ENCODE results near the gene CHCHD3. TPM values are rescaled to one million over a fixed set of nuclear protein-coding genes. Genes with fewer than 3 reads are reported as not detected.
A peak's percentile ranks its signal among the peaks of the same experiment; 100 is the strongest.

The CHCHD3 gene
- total and polyA plus RNA-seq, 2 donors (not counting 1 experiment from before 2014, with no cell fraction given): 80.8 to 94.0 TPM

DNA sequence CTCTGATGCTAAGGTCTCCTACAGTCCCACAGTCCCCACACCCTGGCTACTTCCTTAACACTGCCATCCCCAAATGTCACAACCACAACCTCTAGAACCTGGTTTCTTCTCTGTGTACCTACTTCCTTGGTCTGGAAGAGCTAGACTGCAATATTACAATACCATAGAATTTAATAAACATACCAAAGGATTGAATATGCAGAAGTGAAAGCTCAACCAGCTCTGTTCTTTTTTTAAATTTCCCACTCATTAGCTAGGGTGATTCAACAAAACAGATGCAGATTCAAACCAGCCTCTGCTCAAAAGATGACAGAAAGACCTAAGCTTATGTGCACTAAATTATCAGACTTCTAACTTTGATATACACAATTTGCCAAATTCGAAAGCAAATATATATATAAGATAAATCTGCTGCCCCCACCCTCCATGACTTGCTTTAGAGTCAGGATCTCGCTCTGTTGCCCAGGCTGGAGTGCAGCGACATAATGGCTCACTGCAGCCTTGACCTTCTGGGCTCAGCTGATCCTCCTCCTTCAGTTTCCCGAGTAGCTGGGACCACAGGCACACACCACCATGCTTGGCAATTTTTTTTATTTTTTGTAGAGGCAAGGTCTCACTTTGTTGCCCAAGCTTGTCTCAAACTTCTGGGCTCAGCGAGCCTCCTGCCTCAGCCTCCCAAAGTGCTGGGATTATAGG is 212.6 kb downstream of the CHCHD3 start:
- Histone ChIP-seq H4K20me1 (ENCODE audit: control insufficient read depth, extremely low read depth, insufficient read depth, low read length) (no peaks in the 10 kb centered on the region), H3K4me2 (ENCODE audit: extremely low read depth, insufficient read depth, low read length) (no peak overlapping the region)
- no peak for DNase-seq (ENCODE audit: low read depth in 2 of 2)

GRCh38 chr7:132866551-132866950 is 215.3 kb downstream of the CHCHD3 start:
- no peak for DNase-seq (ENCODE audit: low read depth in 2 of 2)

More for the DNA sequence above, 212.6 kb downstream of the CHCHD3 start:
- H3K4me3 ChIP-seq (replicated peaks in 1 of 4; ENCODE audit: control extremely low read depth in 1 of 4, insufficient read depth in 1 of 4, low read depth in 3 of 4, low read length in 4 of 4): no peak overlapping the region
- no peaks in the 10 kb centered on the region for H3K9me3 ChIP-seq (ENCODE audit: control insufficient read depth, insufficient read depth, low read depth, low read length)
- H3K27ac ChIP-seq (ENCODE audit: insufficient read depth, low read length): no peak overlapping the region
- no peaks in the 10 kb centered on the region for H3K36me3 ChIP-seq (ENCODE audit: control insufficient read depth, insufficient read depth, low read length)
- TF ChIP-seq EZH2 (IDR thresholded peaks at IDR 0.05; ENCODE audit: low read length, missing control alignments): no peak
- no peak for TF ChIP-seq CTCF (conservative IDR thresholded peaks at IDR 0.05 in 1 of 2, IDR thresholded peaks at IDR 0.05 in 1 of 2; ENCODE audit: low read depth in 1 of 2, low read length in 2 of 2)
- no peaks in the 10 kb centered on the region for H3K79me2 ChIP-seq (ENCODE audit: control insufficient read depth, insufficient read depth, low read length)
- H3K4me1 ChIP-seq (ENCODE audit: control insufficient read depth, extremely low read depth, insufficient read depth, low read length): no peaks in the 10 kb centered on the region
- no peaks in the 10 kb centered on the region for H3K27me3 ChIP-seq (ENCODE audit: control insufficient read depth, insufficient read depth, low read length)
- H2AFZ ChIP-seq (ENCODE audit: low read length): no peak overlapping the region
- H3K9ac ChIP-seq (ENCODE audit: insufficient read depth, low read length): no peak overlapping the region

GRCh38 chr7:132866144-132866531 is 215.8 kb downstream of the CHCHD3 start:
- Histone ChIP-seq H2AFZ (ENCODE audit: low read length) (no peak overlapping the region), H3K4me1 (ENCODE audit: control insufficient read depth, extremely low read depth, insufficient read depth, low read length) (no peaks in the 10 kb centered on the region), H4K20me1 (ENCODE audit: control insufficient read depth, extremely low read depth, insufficient read depth, low read length) (no peaks in the 10 kb centered on the region), H3K9me3 (ENCODE audit: control insufficient read depth, insufficient read depth, low read depth, low read length) (no peaks in the 10 kb centered on the region), H3K79me2 (ENCODE audit: control insufficient read depth, insufficient read depth, low read length) (no peaks in the 10 kb centered on the region), H3K9ac (ENCODE audit: insufficient read depth, low read length) (no peak overlapping the region), H3K36me3 (ENCODE audit: control insufficient read depth, insufficient read depth, low read length) (no peaks in the 10 kb centered on the region), H3K27me3 (ENCODE audit: control insufficient read depth, insufficient read depth, low read length) (no peaks in the 10 kb centered on the region), H3K4me2 (ENCODE audit: extremely low read depth, insufficient read depth, low read length) (no peak overlapping the region), H3K4me3 (replicated peaks in 1 of 4; ENCODE audit: control extremely low read depth in 1 of 4, insufficient read depth in 1 of 4, low read depth in 3 of 4, low read length in 4 of 4) (no peak overlapping the region), H3K27ac (ENCODE audit: insufficient read depth, low read length) (no peak overlapping the region)
- TF ChIP-seq CTCF (conservative IDR thresholded peaks at IDR 0.05 in 1 of 2, IDR thresholded peaks at IDR 0.05 in 1 of 2; ENCODE audit: low read depth in 1 of 2, low read length in 2 of 2) (no peak), EZH2 (IDR thresholded peaks at IDR 0.05; ENCODE audit: low read length, missing control alignments) (no peak)
- DNase-seq (ENCODE audit: low read depth in 2 of 2): peak in 1 of 2 donors; percentile 6

More at GRCh38 chr7:132866551-132866950, 215.3 kb downstream of the CHCHD3 start:
- Histone ChIP-seq H3K27ac (ENCODE audit: insufficient read depth, low read length) (no peak overlapping the region), H3K4me1 (ENCODE audit: control insufficient read depth, extremely low read depth, insufficient read depth, low read length) (no peaks in the 10 kb centered on the region), H3K27me3 (ENCODE audit: control insufficient read depth, insufficient read depth, low read length) (no peaks in the 10 kb centered on the region), H3K4me3 (replicated peaks in 1 of 4; ENCODE audit: control extremely low read depth in 1 of 4, insufficient read depth in 1 of 4, low read depth in 3 of 4, low read length in 4 of 4) (no peak overlapping the region), H2AFZ (ENCODE audit: low read length) (no peak overlapping the region), H3K4me2 (ENCODE audit: extremely low read depth, insufficient read depth, low read length) (no peak overlapping the region), H4K20me1 (ENCODE audit: control insufficient read depth, extremely low read depth, insufficient read depth, low read length) (no peaks in the 10 kb centered on the region), H3K9me3 (ENCODE audit: control insufficient read depth, insufficient read depth, low read depth, low read length) (no peaks in the 10 kb centered on the region), H3K36me3 (ENCODE audit: control insufficient read depth, insufficient read depth, low read length) (no peaks in the 10 kb centered on the region), H3K79me2 (ENCODE audit: control insufficient read depth, insufficient read depth, low read length) (no peaks in the 10 kb centered on the region), H3K9ac (ENCODE audit: insufficient read depth, low read length) (no peak overlapping the region)
- TF ChIP-seq EZH2 (IDR thresholded peaks at IDR 0.05; ENCODE audit: low read length, missing control alignments): no peak
- TF ChIP-seq CTCF (conservative IDR thresholded peaks at IDR 0.05 in 1 of 2, IDR thresholded peaks at IDR 0.05 in 1 of 2; ENCODE audit: low read depth in 1 of 2, low read length in 2 of 2): no peak
